H1 (cell line): ENCODE measurements around the gene PACSIN2. TPM values are rescaled to one million over a fixed set of nuclear protein-coding genes. Genes with fewer than 3 reads are reported as not detected.

Source experiments
- CTCF ChIA-PET: fragments of 300-600 bp; sonication (Branson Sonifier 250); formaldehyde crosslinking; loops from one replicate; lab custom pipeline; 2021; ENCODE audit not compliant: partially characterized antibody; lab: Charles Lee
- POLR2A ChIA-PET: fragments of 300-600 bp; sonication (Branson Sonifier 250); formaldehyde crosslinking; loops from one replicate; lab custom pipeline; 2021; ENCODE audit warnings: inconsistent platforms; ENCODE audit not compliant: partially characterized antibody; lab: Charles Lee
- DNase-seq, 2 experiments: peaks; one replicate each; pipeline versions ENCODE4 v3.0.0 to v3.0.0-alpha.2; 2010 to 2022; ENCODE audit warnings: low spot score in 2 of 2, low read depth in 1 of 2, mixed read lengths in 1 of 2
- FAIRE-seq: peaks from 2 replicates; lab custom pipeline; 2011; peaks lifted over from hg19 to GRCh38; lab: Jason Lieb, UNC
- H2AFZ ChIP-seq: 2 replicates; pipeline ENCODE4 v1.8.1; 2012; ENCODE audit warnings: low read length, inconsistent platforms
- H2AK5ac ChIP-seq: 2 replicates; pipeline ENCODE4 v1.6.1; 2013; ENCODE audit warnings: low read depth, low read length
- H2BK120ac ChIP-seq: replicated peaks from 2 replicates; pipeline ENCODE3; 2013; ENCODE audit warnings: low read depth, low read length, inconsistent platforms
- H2BK12ac ChIP-seq: 2 replicates; pipeline ENCODE4 v1.6.1; 2013; ENCODE audit warnings: low read depth, low read length
- H2BK15ac ChIP-seq: 2 replicates; pipeline ENCODE4 v1.6.1; 2013; ENCODE audit warnings: low read length
- H2BK20ac ChIP-seq: 2 replicates; pipeline ENCODE4 v1.6.1; 2013; ENCODE audit warnings: low read length
- H2BK5ac ChIP-seq: 2 replicates; pipeline ENCODE4 v1.6.1; 2013; ENCODE audit warnings: low read depth, low read length
- H3K14ac ChIP-seq: 2 replicates; pipeline ENCODE4 v1.6.1; 2013; ENCODE audit warnings: inconsistent platforms; ENCODE audit not compliant: insufficient read length
- H3K18ac ChIP-seq: 2 replicates; pipeline ENCODE4 v1.6.1; 2013; ENCODE audit warnings: low read length; ENCODE audit errors: extremely low read depth
- H3K23ac ChIP-seq: 2 replicates; pipeline ENCODE4 v1.6.1; 2013; ENCODE audit warnings: inconsistent platforms; ENCODE audit not compliant: insufficient read length
- H3K23me2 ChIP-seq: 2 replicates; pipeline ENCODE4 v1.6.1; 2013; ENCODE audit warnings: low read depth, low read length
- H3K27ac ChIP-seq: 2 replicates; pipeline ENCODE4 v1.6.1; 2011; ENCODE audit warnings: low read depth, low read length, inconsistent platforms
- H3K27me3 ChIP-seq, 4 experiments: replicated peaks in 1 of 4; 1 replicate in 1 of 4; 2 replicates in 3 of 4; pipeline versions ENCODE4 v1.6.1 to v1.8.1; 2011 to 2013; ENCODE audit warnings: low read length in 3 of 4, mild to moderate bottlenecking in 3 of 4, inconsistent platforms in 2 of 4, mixed read lengths in 2 of 4, moderate library complexity in 1 of 4; ENCODE audit not compliant: control insufficient read depth in 3 of 4, insufficient read depth in 3 of 4; ENCODE audit errors: extremely low read depth in 1 of 4
- H3K36me3 ChIP-seq, 4 experiments: 2 replicates each; pipeline versions ENCODE4 v1.6.1 to v1.8.1; 2011 to 2013; ENCODE audit warnings: mild to moderate bottlenecking in 4 of 4, low read length in 3 of 4, moderate library complexity in 2 of 4, control low read depth in 1 of 4, inconsistent platforms in 1 of 4; ENCODE audit not compliant: insufficient read depth in 4 of 4, control insufficient read depth in 2 of 4
- H3K4ac ChIP-seq: replicated peaks from 2 replicates; pipeline ENCODE3; 2013; ENCODE audit warnings: low read length, low read depth, mixed read lengths, inconsistent platforms; ENCODE audit not compliant: insufficient read length
- H3K4me1 ChIP-seq, 4 experiments: replicated peaks in 1 of 4; 1 replicate in 1 of 4; 2 replicates in 3 of 4; pipeline versions ENCODE4 v1.6.1 to v1.8.1; 2011 to 2013; ENCODE audit warnings: low read length in 3 of 4, inconsistent platforms in 2 of 4, mixed read lengths in 1 of 4; ENCODE audit not compliant: insufficient read depth in 4 of 4, control insufficient read depth in 3 of 4
- H3K4me2 ChIP-seq, 2 experiments: 2 replicates each; pipeline versions ENCODE4 v1.6.1 to v1.8.1; 2011 to 2013; ENCODE audit warnings: low read depth in 2 of 2, low read length in 2 of 2, control low read depth in 1 of 2, inconsistent platforms in 1 of 2, mild to moderate bottlenecking in 1 of 2; ENCODE audit not compliant: insufficient read depth in 1 of 2
- H3K4me3 ChIP-seq, 4 experiments: fragments of 200-600, 300-600 bp in 1 of 4; sonication (generic), shearing (Covaris generic), sonication (Bioruptor Twin) in 1 of 4; 2 replicates each; pipeline versions ENCODE4 v1.5.1 to v1.8.1; 2011 to 2016; ENCODE audit warnings: low read length in 4 of 4, low read depth in 3 of 4, control low read depth in 2 of 4, inconsistent platforms in 2 of 4, mild to moderate bottlenecking in 2 of 4, mixed read lengths in 1 of 4, moderate library complexity in 1 of 4; ENCODE audit not compliant: insufficient read depth in 2 of 4; ENCODE audit errors: extremely low read depth in 1 of 4
- H3K56ac ChIP-seq: replicated peaks from 2 replicates; pipeline ENCODE3; 2013; ENCODE audit warnings: low read depth, mild to moderate bottlenecking, mixed read lengths, low read length, inconsistent platforms; ENCODE audit not compliant: insufficient read length
- H3K79me1 ChIP-seq: 2 replicates; pipeline ENCODE4 v1.6.1; 2013; ENCODE audit warnings: low read depth, low read length, control low read depth
- H3K79me2 ChIP-seq, 2 experiments: 2 replicates each; pipeline versions ENCODE4 v1.6.1 to v1.8.1; 2012 to 2013; ENCODE audit warnings: low read length in 2 of 2, mild to moderate bottlenecking in 2 of 2, inconsistent platforms in 1 of 2; ENCODE audit not compliant: insufficient read depth in 2 of 2, control insufficient read depth in 1 of 2
- H3K9ac ChIP-seq, 4 experiments: replicated peaks in 1 of 4; 1 replicate in 1 of 4; 2 replicates in 3 of 4; pipeline versions ENCODE4 v1.6.1 to v1.8.1; 2011 to 2013; ENCODE audit warnings: low read depth in 3 of 4, low read length in 3 of 4, control low read depth in 2 of 4, mild to moderate bottlenecking in 2 of 4, moderate library complexity in 2 of 4, inconsistent platforms in 1 of 4; ENCODE audit errors: extremely low read depth in 1 of 4
- H3K9me3 ChIP-seq, 2 experiments: 2 replicates each; pipeline versions ENCODE4 v1.6.1 to v1.8.1; 2012 to 2013; ENCODE audit warnings: mild to moderate bottlenecking in 2 of 2, moderate library complexity in 2 of 2, control low read depth in 1 of 2, inconsistent platforms in 1 of 2, low read depth in 1 of 2, low read length in 1 of 2, mixed read lengths in 1 of 2; ENCODE audit not compliant: insufficient read depth in 2 of 2
- H4K20me1 ChIP-seq, 2 experiments: replicated peaks in 1 of 2; 2 replicates each; pipeline versions ENCODE3 to v1.8.1; 2011 to 2013; ENCODE audit warnings: inconsistent platforms in 2 of 2, low read length in 2 of 2, mild to moderate bottlenecking in 1 of 2; ENCODE audit not compliant: insufficient read depth in 2 of 2, control insufficient read depth in 1 of 2
- H4K5ac ChIP-seq: 2 replicates; pipeline ENCODE4 v1.6.1; 2013; ENCODE audit warnings: low read length, low read depth, mixed read lengths, inconsistent platforms; ENCODE audit not compliant: insufficient read length
- H4K8ac ChIP-seq: 2 replicates; pipeline ENCODE4 v1.8.0; 2013; ENCODE audit warnings: mild to moderate bottlenecking, moderate library complexity, low read length, inconsistent platforms; ENCODE audit not compliant: insufficient read depth; ENCODE audit errors: extremely low read depth
- H4K91ac ChIP-seq: replicated peaks from 2 replicates; pipeline ENCODE3; 2013; ENCODE audit warnings: low read length, mixed read lengths, inconsistent platforms; ENCODE audit not compliant: insufficient read length
- GABPA ChIP-seq: IDR thresholded peaks from 2 replicates; pipeline ENCODE4 v1.6.1; 2011; ENCODE audit warnings: mild to moderate bottlenecking, low read length, moderate library complexity, borderline replicate concordance; ENCODE audit not compliant: insufficient read depth
- WGBS, 2 experiments: shearing (Covaris generic) in 1 of 2; methylation state at CpG; one replicate each; pipeline versions ENCODE4 v1.1.6 to v1.1.7; 2013 to 2015; ENCODE audit warnings: low lambda C conversion rate in 2 of 2, mixed read lengths in 2 of 2, inconsistent platforms in 1 of 2, low coverage in 1 of 2, missing lambda C conversion rate in 1 of 2; ENCODE audit not compliant: insufficient replicate concordance in 2 of 2, insufficient coverage in 1 of 2, insufficient read length in 1 of 2; ENCODE audit errors: extremely low coverage in 1 of 2, missing lambda C conversion rate in 1 of 2; 5-methylcytosine and 5-hydroxymethylcytosine counted together
- polyA plus RNA-seq, 7 experiments: library from polyadenylated mRNA; depleted of rRNA in 3 of 7; stranded (reverse) in 5 of 7; unstranded in 2 of 7; fragments of >200 nt in 5 of 7; fragments of 200-250 nt in 2 of 7; gene quantifications; 1 replicate in 5 of 7; 2 replicates in 1 of 7; 4 replicates in 1 of 7; pipeline versions ENCODE4 v1.2.1 to v1.2.3, GENCODE V29; 2011 to 2013; ENCODE audit warnings: missing spikeins in 2 of 7, mixed read lengths in 2 of 7
- total RNA-seq: library from RNA; stranded (reverse); fragmentation: NEBNext Ultra II Directional; extraction: Animal tissue kit (Norgen Biotek cat#: 25700); gene quantifications from 2 replicates; pipeline ENCODE4 v1.2.1, GENCODE V29; 2021

Gene PACSIN2
- total and polyA plus RNA-seq, 2 of the 8 experiments (the other 6 are each of a cell fraction or from before 2014, with no cell fraction given), result 44.8 to 64.2 TPM

- Histone ChIP-seq H3K79me1 (peaks cover 9% of the 10 kb centered on the region; the same call in 1 of the 2 replicates), H4K5ac (no peak overlapping the region), H3K79me2 (peaks cover 3 to 73% of the 10 kb centered on the region in 2 experiments; a peak in 3 of 4 replicates), H3K4me2 (no peak overlapping the region), H3K23me2 (no peaks in the 10 kb centered on the region), H2AK5ac (no peak overlapping the region), H2BK20ac (no peak overlapping the region), H2AFZ (no peak overlapping the region), H3K14ac (no peak overlapping the region), H2BK12ac (no peak overlapping the region), H3K23ac (no peak overlapping the region), H2BK5ac (no peak overlapping the region), H2BK120ac (no peak overlapping the region), H4K20me1 (peaks cover 5 to 29% of the 10 kb centered on the region in 2 experiments), H3K9me3 (peaks cover 0 to 8% of the 10 kb centered on the region in 2 experiments; a peak in 1 of 4 replicates), H3K56ac (no peak overlapping the region), H4K91ac (no peak overlapping the region), H3K27ac (no peak overlapping the region), H2BK15ac (no peak overlapping the region), H3K18ac (no peak overlapping the region), H3K9ac (no peak overlapping the region), H3K4me1 (peaks cover 5 to 19% (median 14%) of the 10 kb centered on the region in 4 experiments), H4K8ac (no peak overlapping the region), H3K4ac (no peak overlapping the region), H3K4me3 (no peak overlapping the region), H3K36me3 (no peaks in the 10 kb centered on the region), H3K27me3 (no peaks in the 10 kb centered on the region)
- 75% methylated on average over 7 of the region's 7 CpGs; no CpG with 5 or more reads in 1 of the 2 experiments for WGBS, 2 experiments
- no peak for DNase-seq
- POLR2A ChIA-PET, result no interaction called here
- CTCF ChIA-PET, result interaction anchor here (1.3 to 2.5 kb wide), 2 partner anchors 11 to 13 kb away, joined by 3 to 6 read pairs; no protein-coding TSS in a partner anchor
- no peak for FAIRE-seq
- TF ChIP-seq GABPA, result no peak
These were observed 38.6 kb downstream of the PACSIN2 start for GRCh38 chr22:42976217-42976933.
